Measurements from ENCODE around the gene PKD2L1. TPM values are rescaled to one million over a fixed set of nuclear protein-coding genes. Genes with fewer than 3 reads are reported as not detected.

The PKD2L1 gene
- total and polyA plus RNA-seq, 10 of the 15 experiments (the other 5 are each of a cell fraction or from before 2014, with no cell fraction given) = 0.05 to 0.17 (median 0.08) TPM; not detected in 6

GRCh38 chr10:100328198-100328597 lies 1.8 kb downstream of the PKD2L1 start:
- RAD21 ChIA-PET (ENCODE audit: unreplicated experiment) = interaction anchor here (2.1 to 4.1 kb wide), 3 partner anchors 12 to 22 kb away, joined by 10 to 32 read pairs (median 11); partner anchors contain the start of gene SCD
- Histone ChIP-seq H3K27me3 (replicated peaks in 1 of 2; ENCODE audit: control insufficient read depth in 2 of 2, insufficient read depth in 2 of 2, low read length in 1 of 2) (no peaks in the 10 kb centered on the region; a peak in 1 of 4 replicates), H3K36me3 (ENCODE audit: control insufficient read depth in 2 of 2, insufficient read depth in 2 of 2, low read length in 1 of 2) (no peaks in the 10 kb centered on the region), H3K9ac (ENCODE audit: control insufficient read depth, insufficient read depth, low read length) (no peak overlapping the region), H3K9me3 (replicated peaks; ENCODE audit: control insufficient read depth, insufficient read depth, low read length) (no peaks in the 10 kb centered on the region), H3K4me1 (ENCODE audit: control insufficient read depth, insufficient read depth, low read length) (peaks cover 15% of the 10 kb centered on the region), H4K20me1 (ENCODE audit: control insufficient read depth, insufficient read depth) (no peaks in the 10 kb centered on the region), H3K4me3 (no peak overlapping the region), H3K27ac (ENCODE audit: control insufficient read depth, insufficient read depth) (no peak overlapping the region), H2AFZ (ENCODE audit: control insufficient read depth, low read depth, low read length) (no peak overlapping the region), H3K4me2 (ENCODE audit: control insufficient read depth, insufficient read depth) (no peak overlapping the region), H3K79me2 (ENCODE audit: control insufficient read depth, insufficient read depth, low read length) (no peaks in the 10 kb centered on the region)
- ATAC-seq = no peak
- WGBS (ENCODE audit: insufficient coverage, insufficient replicate concordance, low lambda C conversion rate, missing lambda C conversion rate) = 66% methylated on average over 5 of the region's 5 CpGs
- SMC1A ChIA-PET (ENCODE audit: uncharacterized antibody, unreplicated experiment) = interaction anchor here (0.8 to 7.8 kb wide), 8 partner anchors 9 to 104 kb away, joined by 3 to 60 read pairs (median 8); no protein-coding TSS in a partner anchor
- no TSS peak for BruUV-seq (replicated peaks)
- POLR2A ChIA-PET = interaction anchor here (1.1 to 3.9 kb wide), 2 partner anchors 18 to 106 kb away, joined by 3 to 32 read pairs; partner anchors contain the start of gene SCD
- no peak for DNase-seq (ENCODE audit: low read depth, low spot score)
- in situ Hi-C loops (cut with MboI) = no loop called here
- intact Hi-C loops (cut with micrococcal nuclease; ENCODE audit: unreplicated experiment) = no loop called here
- FAIRE-seq = no peak
- CTCF ChIA-PET = interaction anchor here (0.7 to 5.8 kb wide), 8 partner anchors 12 to 704 kb away, joined by 3 to 84 read pairs (median 4); partner anchors contain the start of gene SCD
- TF ChIP-seq USF2 (IDR thresholded peaks at IDR 0.05; ENCODE audit: borderline replicate concordance, low read depth, low read length) (no peak), ZNF217 (IDR thresholded peaks at IDR 0.05) (no peak), HSF1 (IDR thresholded peaks at IDR 0.05; ENCODE audit: low read depth, low read length) (no peak), ZNF592 (IDR thresholded peaks at IDR 0.05) (no peak), MEF2A (IDR thresholded peaks at IDR 0.05; ENCODE audit: insufficient read depth, low read depth, low read length) (no peak), CUX1 (IDR thresholded peaks at IDR 0.05; ENCODE audit: insufficient replicate concordance, low read depth, low read length) (no peak)
